NCI-H1048 (cell line): Measurements from ENCODE around the gene KIAA0753.
"Not testable (repeated sequence)": the region's sequence is repeated elsewhere in the genome, so short reads cannot be mapped to it uniquely, and the experiment has no call there.

Source experiments
- DNase-seq: peaks from one replicate; lab custom pipeline; 2025; lab: John Stamatoyannopoulos, UW

Gene KIAA0753

GRCh38 chr17:6596941-6597340 lies 43.6 kb downstream of the KIAA0753 start:
- DNase-seq: no peak

- DNase-seq: no peak
Measured at GRCh38 chr17:6596511-6596910, 44.0 kb downstream of the KIAA0753 start.

- DNase-seq: no peak
Measured at GRCh38 chr17:6596081-6596480, 44.4 kb downstream of the KIAA0753 start.

GRCh38 chr17:6593371-6593770 lies 47.1 kb downstream of the KIAA0753 start:
- DNase-seq: not testable (repeated sequence)

- no peak for DNase-seq
Measured at GRCh38 chr17:6592173-6592572, 48.3 kb downstream of the KIAA0753 start.

GRCh38 chr17:6591599-6592158 lies 48.8 kb downstream of the KIAA0753 start:
- DNase-seq: no peak

GRCh38 chr17:6589266-6589946 lies 51.1 kb downstream of the KIAA0753 start:
- no peak for DNase-seq

GRCh38 chr17:6588165-6588564 lies 52.3 kb downstream of the KIAA0753 start:
- DNase-seq: no peak

- DNase-seq: no peak
Measured at GRCh38 chr17:6587310-6587709, 53.2 kb downstream of the KIAA0753 start.

GRCh38 chr17:6583411-6583810 lies 57.1 kb downstream of the KIAA0753 start:
- DNase-seq: no peak

- no peak for DNase-seq
Measured at GRCh38 chr17:6580625-6581024, 59.9 kb downstream of the KIAA0753 start.

GRCh38 chr17:6578491-6578890 lies 62.0 kb downstream of the KIAA0753 start:
- no peak for DNase-seq

- DNase-seq: no peak
Measured at GRCh38 chr17:6577686-6578263, 62.7 kb downstream of the KIAA0753 start.

- no peak for DNase-seq
Measured at GRCh38 chr17:6576038-6576785, 64.3 kb downstream of the KIAA0753 start.

- DNase-seq: no peak
Measured at GRCh38 chr17:6575596-6575988, 64.9 kb downstream of the KIAA0753 start.

- no peak for DNase-seq
Measured at GRCh38 chr17:6574687-6575595, 65.6 kb downstream of the KIAA0753 start.

GRCh38 chr17:6573982-6574686 lies 66.4 kb downstream of the KIAA0753 start:
- no peak for DNase-seq

- not testable (repeated sequence) for DNase-seq
Measured at GRCh38 chr17:6573495-6573894, 67.0 kb downstream of the KIAA0753 start.

- no peak for DNase-seq
Measured at GRCh38 chr17:6572972-6573370, 67.5 kb downstream of the KIAA0753 start.

- no peak for DNase-seq
Measured at GRCh38 chr17:6571452-6571781, 69.1 kb downstream of the KIAA0753 start.

- no peak for DNase-seq
Measured at GRCh38 chr17:6570731-6571451, 69.6 kb downstream of the KIAA0753 start.
